ENCODE results near the gene OR56A1. TPM values are rescaled to one million over a fixed set of nuclear protein-coding genes. Genes with fewer than 3 reads are reported as not detected.

The OR56A1 gene
- total and polyA plus RNA-seq, 2 donors (not counting 1 experiment from before 2014, with no cell fraction given): not detected

DNA sequence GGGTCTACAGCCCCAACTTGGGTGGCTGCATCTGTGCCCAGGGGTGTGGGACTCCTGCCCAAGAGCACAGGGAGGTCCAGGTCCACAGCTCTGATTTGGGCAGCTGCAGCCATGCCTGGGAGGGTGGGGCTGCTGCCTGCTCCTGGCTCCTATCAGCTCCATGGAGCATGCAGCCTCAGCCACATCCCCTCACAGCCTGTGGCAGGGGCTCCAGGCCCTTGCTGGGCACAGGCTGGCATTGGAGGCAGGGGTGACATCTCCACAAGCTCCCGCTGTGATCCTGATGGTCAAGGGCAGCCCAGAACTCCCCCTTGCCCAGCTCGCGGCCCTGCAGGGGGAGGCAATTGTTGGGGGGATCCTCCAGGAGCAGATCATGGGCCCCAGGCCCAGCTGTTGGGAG, 17.5 kb downstream of the OR56A1 start:
- DNase-seq: no peak
- no peaks in the 10 kb centered on the region for H3K27me3 ChIP-seq (replicated peaks in 1 of 4; ENCODE audit: control extremely low read depth in 1 of 4, control insufficient read depth in 3 of 4, insufficient read depth in 4 of 4, low read length in 3 of 4)
- H3K9me3 Mint-ChIP-seq (ENCODE audit: insufficient read depth): no peaks in the 10 kb centered on the region
- H3K27ac Mint-ChIP-seq: no peak overlapping the region
- H4K20me1 ChIP-seq (ENCODE audit: control insufficient read depth, insufficient read depth, low read length, poor library complexity, severe bottlenecking): no peaks in the 10 kb centered on the region
- 85% methylated on average over 3 of the region's 3 CpGs for WGBS (ENCODE audit: insufficient coverage)
- no peak for ATAC-seq (ENCODE audit: low read depth)
- no peak overlapping the region for H3K4me2 ChIP-seq (replicated peaks; ENCODE audit: low read depth, low read length, poor library complexity, severe bottlenecking)
- POLR2A ChIA-PET: no interaction called here
- no peak overlapping the region for H3K27ac ChIP-seq (ENCODE audit: low read length in 2 of 2)
- no peak for TF ChIP-seq EZH2 (IDR thresholded peaks at IDR 0.05; ENCODE audit: borderline replicate concordance, insufficient read depth, low read depth, low read length, poor library complexity, severe bottlenecking)
- TF ChIP-seq, protein P1, sequence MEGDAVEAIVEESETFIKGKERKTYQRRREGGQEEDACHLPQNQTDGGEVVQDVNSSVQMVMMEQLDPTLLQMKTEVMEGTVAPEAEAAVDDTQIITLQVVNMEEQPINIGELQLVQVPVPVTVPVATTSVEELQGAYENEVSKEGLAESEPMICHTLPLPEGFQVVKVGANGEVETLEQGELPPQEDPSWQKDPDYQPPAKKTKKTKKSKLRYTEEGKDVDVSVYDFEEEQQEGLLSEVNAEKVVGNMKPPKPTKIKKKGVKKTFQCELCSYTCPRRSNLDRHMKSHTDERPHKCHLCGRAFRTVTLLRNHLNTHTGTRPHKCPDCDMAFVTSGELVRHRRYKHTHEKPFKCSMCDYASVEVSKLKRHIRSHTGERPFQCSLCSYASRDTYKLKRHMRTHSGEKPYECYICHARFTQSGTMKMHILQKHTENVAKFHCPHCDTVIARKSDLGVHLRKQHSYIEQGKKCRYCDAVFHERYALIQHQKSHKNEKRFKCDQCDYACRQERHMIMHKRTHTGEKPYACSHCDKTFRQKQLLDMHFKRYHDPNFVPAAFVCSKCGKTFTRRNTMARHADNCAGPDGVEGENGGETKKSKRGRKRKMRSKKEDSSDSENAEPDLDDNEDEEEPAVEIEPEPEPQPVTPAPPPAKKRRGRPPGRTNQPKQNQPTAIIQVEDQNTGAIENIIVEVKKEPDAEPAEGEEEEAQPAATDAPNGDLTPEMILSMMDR (IDR thresholded peaks at IDR 0.05): no peak
- no peaks in the 10 kb centered on the region for H3K79me2 ChIP-seq (ENCODE audit: control insufficient read depth, insufficient read depth, low read length)
- H3K4me3 Mint-ChIP-seq: no peak overlapping the region
- H3K27me3 Mint-ChIP-seq: peaks cover 18% of the 10 kb centered on the region
- intact Hi-C loops (cut with micrococcal nuclease): no loop called here
- no peak overlapping the region for H3K4me3 ChIP-seq (ENCODE audit: control extremely low read depth in 1 of 5, extremely low read depth in 1 of 5, insufficient read depth in 1 of 5, low read depth in 2 of 5, low read length in 4 of 5)
- H3K9ac ChIP-seq (ENCODE audit: low read length): no peak overlapping the region
- H3K36me3 ChIP-seq (replicated peaks in 1 of 2; ENCODE audit: control extremely low read depth in 1 of 2, control insufficient read depth in 1 of 2, extremely low read depth in 1 of 2, insufficient read depth in 2 of 2, low read length in 1 of 2): no peaks in the 10 kb centered on the region
- H3K4me1 ChIP-seq (ENCODE audit: control insufficient read depth in 2 of 2, insufficient read depth in 2 of 2, low read length in 2 of 2): no peaks in the 10 kb centered on the region
- H3K9me3 ChIP-seq (ENCODE audit: control extremely low read depth in 1 of 3, control insufficient read depth in 2 of 3, insufficient read depth in 1 of 3, low read length in 2 of 3): peaks cover 0 to 12% (median 8%) of the 10 kb centered on the region in 3 donors
- no peaks in the 10 kb centered on the region for H3K4me1 Mint-ChIP-seq
- no peak overlapping the region for H2AFZ ChIP-seq (ENCODE audit: insufficient read depth, low read depth, low read length, poor library complexity, severe bottlenecking)
- CTCF ChIA-PET: interaction anchor here (1.3 kb wide), 1 partner anchor 16 kb away, joined by 3 read pairs; no protein-coding TSS in a partner anchor

- ChIA-PET POLR2A (no interaction called here), CTCF (interaction anchor here (1.3 kb wide), 1 partner anchor 15 kb away, joined by 3 read pairs; no protein-coding TSS in a partner anchor)
- no peak for DNase-seq
- Histone ChIP-seq H3K4me1 (ENCODE audit: control insufficient read depth in 2 of 2, insufficient read depth in 2 of 2, low read length in 2 of 2) (no peaks in the 10 kb centered on the region), H3K4me2 (replicated peaks; ENCODE audit: low read depth, low read length, poor library complexity, severe bottlenecking) (no peak overlapping the region), H3K27ac (ENCODE audit: low read length in 2 of 2) (no peak overlapping the region), H3K27me3 (replicated peaks in 1 of 4; ENCODE audit: control extremely low read depth in 1 of 4, control insufficient read depth in 3 of 4, insufficient read depth in 4 of 4, low read length in 3 of 4) (no peaks in the 10 kb centered on the region), H4K20me1 (ENCODE audit: control insufficient read depth, insufficient read depth, low read length, poor library complexity, severe bottlenecking) (no peaks in the 10 kb centered on the region), H3K79me2 (ENCODE audit: control insufficient read depth, insufficient read depth, low read length) (no peaks in the 10 kb centered on the region), H2AFZ (ENCODE audit: insufficient read depth, low read depth, low read length, poor library complexity, severe bottlenecking) (no peak overlapping the region), H3K9ac (ENCODE audit: low read length) (no peak overlapping the region), H3K9me3 (ENCODE audit: control extremely low read depth in 1 of 3, control insufficient read depth in 2 of 3, insufficient read depth in 1 of 3, low read length in 2 of 3) (peaks cover 0 to 12% (median 8%) of the 10 kb centered on the region in 3 donors), H3K4me3 (ENCODE audit: control extremely low read depth in 1 of 5, extremely low read depth in 1 of 5, insufficient read depth in 1 of 5, low read depth in 2 of 5, low read length in 4 of 5) (no peak overlapping the region), H3K36me3 (replicated peaks in 1 of 2; ENCODE audit: control extremely low read depth in 1 of 2, control insufficient read depth in 1 of 2, extremely low read depth in 1 of 2, insufficient read depth in 2 of 2, low read length in 1 of 2) (no peaks in the 10 kb centered on the region)
- Mint-ChIP-seq H3K9me3 (ENCODE audit: insufficient read depth) (no peaks in the 10 kb centered on the region), H3K4me3 (no peak overlapping the region), H3K27me3 (peaks cover 18% of the 10 kb centered on the region), H3K4me1 (no peaks in the 10 kb centered on the region), H3K27ac (no peak overlapping the region)
- intact Hi-C loops (cut with micrococcal nuclease): no loop called here
- 76% methylated on average over 3 of the region's 4 CpGs for WGBS (ENCODE audit: insufficient coverage)
- no peak for ATAC-seq (ENCODE audit: low read depth)
- TF ChIP-seq, protein P1 (IDR thresholded peaks at IDR 0.05): no peak
- no peak for TF ChIP-seq EZH2 (IDR thresholded peaks at IDR 0.05; ENCODE audit: borderline replicate concordance, insufficient read depth, low read depth, low read length, poor library complexity, severe bottlenecking)
These were observed 18.4 kb downstream of the OR56A1 start for GRCh38 chr11:6012035-6012668.
